GM12878 (cell line): ENCODE data around the gene UHMK1. TPM values are rescaled to one million over a fixed set of nuclear protein-coding genes. Genes with fewer than 3 reads are reported as not detected.

Experiments used
- ATAC-seq: fragments of 200-7000 bp; cut with Tn5 transposase; 3 replicates; pipeline ENCODE4 v1.9.1; 2020; ENCODE audit warnings: mild to moderate bottlenecking, moderate library complexity
- BruUV-seq: library from RNA; stranded (reverse); fragments of 400-500 nt; replicated peaks from 2 replicates; lab custom pipeline; 2021; lab: Mats Ljungman, UMichigan
- CTCF ChIA-PET: fragments of 300-600 bp; sonication (Branson Sonifier 250); formaldehyde crosslinking; extraction: SDS; loops from one replicate; lab custom pipeline; 2021; ENCODE audit warnings: inconsistent platforms; lab: Yijun Ruan, JAX
- POLR2A ChIA-PET: fragments of 350-600 bp; formaldehyde crosslinking; extraction: SDS; loops from one replicate; lab custom pipeline; 2021; ENCODE audit warnings: inconsistent platforms; lab: Charles Lee
- RAD21 ChIA-PET: fragments of 300-600 bp; sonication (Branson Sonifier 250); formaldehyde crosslinking; loops from one replicate; lab custom pipeline; 2023; ENCODE audit warnings: antibody characterized with exemption; ENCODE audit not compliant: unreplicated experiment; lab: Charles Lee
- SMC1A ChIA-PET: fragments of 300-600 bp; sonication (Branson Sonifier 250); formaldehyde crosslinking; loops from one replicate; lab custom pipeline; 2023; ENCODE audit not compliant: unreplicated experiment, uncharacterized antibody; lab: Charles Lee
- DNase-seq: peaks from one replicate; pipeline ENCODE4 v3.0.0-alpha.2; 2011; ENCODE audit warnings: low read depth, low spot score
- FAIRE-seq: peaks from 3 replicates; lab custom pipeline; 2011; peaks lifted over from hg19 to GRCh38; lab: Jason Lieb, UNC
- H2AFZ ChIP-seq: 2 replicates; pipeline ENCODE4 v1.6.0; 2011; ENCODE audit warnings: low read depth, low read length, control low read depth; ENCODE audit not compliant: control insufficient read depth
- H3K27ac ChIP-seq: 2 replicates; pipeline ENCODE4 v1.5.1; 2011; ENCODE audit warnings: control low read depth; ENCODE audit not compliant: control insufficient read depth, insufficient read depth
- H3K27me3 ChIP-seq, 2 experiments: replicated peaks in 1 of 2; 2 replicates each; pipeline versions ENCODE4 v1.6.0 to v1.6.1; 2011; ENCODE audit warnings: low read length in 1 of 2; ENCODE audit not compliant: control insufficient read depth in 2 of 2, insufficient read depth in 2 of 2
- H3K36me3 ChIP-seq, 2 experiments: 2 replicates each; pipeline ENCODE4 v1.5.1; 2011; ENCODE audit warnings: low read length in 1 of 2; ENCODE audit not compliant: control insufficient read depth in 2 of 2, insufficient read depth in 2 of 2
- H3K4me1 ChIP-seq: 2 replicates; pipeline ENCODE4 v1.6.1; 2011; ENCODE audit warnings: mild to moderate bottlenecking, low read length, moderate library complexity, mixed read lengths; ENCODE audit not compliant: control insufficient read depth, insufficient read depth
- H3K4me2 ChIP-seq: 2 replicates; pipeline ENCODE4 v1.6.0; 2011; ENCODE audit warnings: control low read depth; ENCODE audit not compliant: control insufficient read depth, insufficient read depth
- H3K4me3 ChIP-seq: fragments of 200-600 bp; sonication (generic); 2 replicates; pipeline ENCODE4 v1.5.1; 2016
- H3K79me2 ChIP-seq: 2 replicates; pipeline ENCODE4 v1.6.0; 2011; ENCODE audit warnings: low read length; ENCODE audit not compliant: control insufficient read depth, insufficient read depth
- H3K9ac ChIP-seq: 2 replicates; pipeline ENCODE4 v1.8.0; 2011; ENCODE audit warnings: low read length, control low read depth, mixed read lengths; ENCODE audit not compliant: control insufficient read depth, insufficient read depth
- H3K9me3 ChIP-seq: replicated peaks from 3 replicates; pipeline ENCODE4 v1.5.1; 2011; ENCODE audit warnings: mild to moderate bottlenecking, low read length; ENCODE audit not compliant: control insufficient read depth, insufficient read depth
- H4K20me1 ChIP-seq: 2 replicates; pipeline ENCODE4 v1.6.0; 2011; ENCODE audit not compliant: control insufficient read depth, insufficient read depth
- BACH1 ChIP-seq: fragments of 450-650 bp; IDR thresholded peaks from 2 replicates; pipeline ENCODE4 v1.6.1; 2017; ENCODE audit warnings: mild to moderate bottlenecking, borderline replicate concordance
- BCL11A ChIP-seq: IDR thresholded peaks from 2 replicates; pipeline ENCODE4 v1.6.1; 2011; ENCODE audit warnings: low read depth, low read length
- CEBPB ChIP-seq, 2 experiments: fragments of 150-350 bp in 1 of 2; IDR thresholded peaks; 2 replicates each; pipeline ENCODE4 v1.6.1; 2012 to 2014; ENCODE audit warnings: low read depth in 2 of 2, low read length in 2 of 2, borderline replicate concordance in 1 of 2, inconsistent platforms in 1 of 2
- EP300 ChIP-seq, 2 experiments: fragments of 150-350 bp in 1 of 2; IDR thresholded peaks; 2 replicates each; pipeline ENCODE4 v1.6.1; 2011 to 2012; ENCODE audit warnings: low read depth in 2 of 2, low read length in 2 of 2, borderline replicate concordance in 1 of 2, improper control_type of control experiment in 1 of 2, inconsistent platforms in 1 of 2; ENCODE audit not compliant: control insufficient read depth in 1 of 2
- ETV6 ChIP-seq, 2 experiments: fragments of 450-650 bp in 1 of 2; IDR thresholded peaks in 1 of 2; conservative IDR thresholded peaks in 1 of 2; 2 replicates each; pipeline ENCODE4 v1.6.1; 2014; ENCODE audit warnings: antibody characterized with exemption in 1 of 2, borderline replicate concordance in 1 of 2, low read depth in 1 of 2, mild to moderate bottlenecking in 1 of 2, moderate library complexity in 1 of 2
- FOS ChIP-seq: IDR thresholded peaks from 3 replicates; pipeline ENCODE4 v1.6.1; 2011; ENCODE audit warnings: borderline replicate concordance; ENCODE audit not compliant: insufficient read length; ENCODE audit errors: extremely low read depth
- FOXK2 ChIP-seq: fragments of 450-650 bp; IDR thresholded peaks from 2 replicates; pipeline ENCODE4 v1.6.1; 2017; ENCODE audit warnings: mild to moderate bottlenecking, moderate library complexity
- FOXM1 ChIP-seq: IDR thresholded peaks from 2 replicates; pipeline ENCODE4 v1.6.1; 2012; ENCODE audit warnings: low read depth, mild to moderate bottlenecking, inconsistent platforms, low read length, moderate library complexity
- JUNB ChIP-seq: IDR thresholded peaks from 2 replicates; pipeline ENCODE4 v1.6.1; 2016; ENCODE audit warnings: antibody characterized with exemption, mild to moderate bottlenecking
- MTA2 ChIP-seq: fragments of 450-650 bp; IDR thresholded peaks from 2 replicates; pipeline ENCODE4 v1.6.1; 2016; ENCODE audit warnings: low read depth, mild to moderate bottlenecking, moderate library complexity
- NFYA ChIP-seq: IDR thresholded peaks from 2 replicates; pipeline ENCODE4 v1.6.1; 2011; ENCODE audit warnings: low read depth, mild to moderate bottlenecking, low read length, improper control_type of control experiment, borderline replicate concordance
- NR2C1 ChIP-seq: fragments of 450-650 bp; IDR thresholded peaks from 2 replicates; pipeline ENCODE4 v1.6.1; 2017; ENCODE audit warnings: antibody characterized with exemption, mild to moderate bottlenecking, moderate library complexity
- PAX5 ChIP-seq: IDR thresholded peaks from 2 replicates; pipeline ENCODE4 v1.6.1; 2011; ENCODE audit warnings: low read depth, low read length, borderline replicate concordance
- PML ChIP-seq: IDR thresholded peaks from 2 replicates; pipeline ENCODE4 v1.6.1; 2012; ENCODE audit warnings: low read length, inconsistent platforms
- POLR2AphosphoS5 ChIP-seq: IDR thresholded peaks from 2 replicates; pipeline ENCODE4 v1.6.1; 2011; ENCODE audit warnings: mild to moderate bottlenecking, low read length, inconsistent platforms
- POU2F2 ChIP-seq: IDR thresholded peaks from 3 replicates; pipeline ENCODE4 v1.6.1; 2011; ENCODE audit warnings: low read depth, mild to moderate bottlenecking, low read length, borderline replicate concordance
- SIN3A ChIP-seq: IDR thresholded peaks from 2 replicates; pipeline ENCODE4 v1.6.1; 2012; ENCODE audit warnings: low read depth, low read length, improper control_type of control experiment
- SIX5 ChIP-seq: IDR thresholded peaks from 2 replicates; pipeline ENCODE4 v1.6.1; 2011; ENCODE audit warnings: mild to moderate bottlenecking, low read depth, low read length, moderate library complexity; ENCODE audit not compliant: severe bottlenecking
- SMARCA5 ChIP-seq: fragments of 450-650 bp; IDR thresholded peaks from 2 replicates; pipeline ENCODE4 v1.6.1; 2017; ENCODE audit warnings: mild to moderate bottlenecking
- SPI1 ChIP-seq: IDR thresholded peaks from 2 replicates; pipeline ENCODE4 v1.6.1; 2011; ENCODE audit warnings: low read depth, mild to moderate bottlenecking, low read length, moderate library complexity, borderline replicate concordance; ENCODE audit not compliant: insufficient read depth
- ZNF24 ChIP-seq: fragments of 450-650 bp; IDR thresholded peaks from 2 replicates; pipeline ENCODE4 v1.6.1; 2017; ENCODE audit warnings: antibody characterized with exemption, mild to moderate bottlenecking
- WGBS: methylation state at CpG from one replicate; pipeline ENCODE4 v1.1.6; 2016; ENCODE audit warnings: low lambda C conversion rate; ENCODE audit not compliant: insufficient replicate concordance, insufficient coverage; ENCODE audit errors: missing lambda C conversion rate; 5-methylcytosine and 5-hydroxymethylcytosine counted together
- in situ Hi-C: fragments of 300-500 bp; cut with MboI; formaldehyde crosslinking; loops from 9 replicates; pipeline ENCODE4 v1.14.3; 2018; ENCODE audit warnings: mixed read lengths
- intact Hi-C: fragments of 100-400 bp; cut with micrococcal nuclease; formaldehyde crosslinking; loops from one replicate; pipeline ENCODE4 v1.14.2; 2022; ENCODE audit not compliant: unreplicated experiment
- polyA plus RNA-seq, 11 experiments: library from polyadenylated mRNA; depleted of rRNA in 4 of 11; unstranded in 6 of 11; stranded (reverse) in 5 of 11; fragments of >200 nt; fragmentation: Nextera tagmentation in 4 of 11; fragmentation: Illumina TruSeq in 1 of 11; extraction: Ambion mirVana in 4 of 11; extraction: Trizol in 1 of 11; gene quantifications; 1 replicate in 1 of 11; 2 replicates in 10 of 11; pipeline versions ENCODE4 v1.2.1 to v1.2.3, GENCODE V29; 2011 to 2016; ENCODE audit warnings: inconsistent platforms in 2 of 11, missing spikeins in 2 of 11, low read depth in 1 of 11
- total RNA-seq, 4 experiments: library from RNA; depleted of rRNA in 3 of 4; stranded (reverse); fragments of >200 nt in 3 of 4; fragmentation: Illumina TruSeq in 1 of 4; extraction: Trizol in 1 of 4; gene quantifications; 2 replicates each; pipeline versions ENCODE4 v1.2.1 to v1.2.3, GENCODE V29; 2013 to 2021

Gene UHMK1
- total and polyA plus RNA-seq, 10 of the 15 experiments (the other 5 are each of a cell fraction or from before 2014, with no cell fraction given) = 5.7 to 52.7 (median 28.3) TPM

- H3K27ac ChIP-seq = peak overlapping the region; percentile 64
- H3K36me3 ChIP-seq = peaks cover 0 to 6% of the 10 kb centered on the region in 2 experiments; a peak in 2 of 4 replicates
- peak overlapping the region; percentile 12; the same call in 1 of the 2 replicates for H3K4me3 ChIP-seq
- no peaks in the 10 kb centered on the region for H4K20me1 ChIP-seq
- H3K79me2 ChIP-seq = no peaks in the 10 kb centered on the region
- FAIRE-seq (no peak), ATAC-seq (peak; percentile 99), DNase-seq (peak; percentile 46)
- peak overlapping the region; percentile 27; the same call in 1 of the 2 replicates for H3K9ac ChIP-seq
- CTCF ChIA-PET = interaction anchor here (0.5 to 0.8 kb wide), 3 partner anchors 9 to 84 kb away, joined by 3 to 4 read pairs (median 3); no protein-coding TSS in a partner anchor
- no peaks in the 10 kb centered on the region for H3K27me3 ChIP-seq
- BruUV-seq = no TSS peak
- 2% methylated on average over 7 of the region's 7 CpGs for WGBS
- POLR2A ChIA-PET = no interaction called here
- no peaks in the 10 kb centered on the region for H3K9me3 ChIP-seq
- H2AFZ ChIP-seq = peak overlapping the region; percentile 63
- intact Hi-C loops = no loop called here
- in situ Hi-C loops = no loop called here
- RAD21 ChIA-PET = interaction anchor here (0.6 to 1.4 kb wide), 5 partner anchors 28 to 66 kb away, joined by 3 to 8 read pairs (median 3); no protein-coding TSS in a partner anchor
- peak overlapping the region; percentile 77 for H3K4me2 ChIP-seq
- peaks cover 19% of the 10 kb centered on the region for H3K4me1 ChIP-seq
- SMC1A ChIA-PET = interaction anchor here (0.8 to 1.2 kb wide), 5 partner anchors 32 to 270 kb away, joined by 3 to 5 read pairs (median 4); no protein-coding TSS in a partner anchor
- TF ChIP-seq PAX5 (no peak), BCL11A (0 out of 2 replicates have a peak, but pooled peaks have one; percentile 6), SPI1 (peak; percentile 61; the same call in 1 of the 2 replicates), CEBPB (IDR thresholded peaks at IDR 0.05; ENCODE audit: borderline replicate concordance in 1 of 2, low read depth in 2 of 2, low read length in 2 of 2) (no peak), BACH1 (no peak), SIN3A (no peak), NR2C1 (no peak), PML (no peak), FOXM1 (0 out of 2 replicates have a peak, but pooled peaks have one; percentile 8), ZNF24 (no peak), FOS (no peak), SIX5 (no peak), JUNB (peak; percentile 16; the same call in 1 of the 2 replicates), POU2F2 (peak; percentile 77; the same call in 2 of the 3 replicates), POLR2AphosphoS5 (0 out of 2 replicates have a peak, but pooled peaks have one; percentile 23), FOXK2 (no peak), EP300 (IDR thresholded peaks at IDR 0.05; ENCODE audit: borderline replicate concordance in 1 of 2, control insufficient read depth in 1 of 2, low read depth in 2 of 2, low read length in 2 of 2) (0 out of 4 replicates have a peak, but pooled peaks of 1 of the 2 experiments have one; percentile 16), SMARCA5 (no peak), NFYA (no peak), ETV6 (conservative IDR thresholded peaks at IDR 0.05 in 1 of 2, IDR thresholded peaks at IDR 0.05 in 1 of 2; ENCODE audit: borderline replicate concordance in 1 of 2, low read depth in 1 of 2) (0 out of 4 replicates have a peak, but pooled peaks of 1 of the 2 experiments have one; percentile 24), MTA2 (0 out of 2 replicates have a peak, but pooled peaks have one; percentile 24)
These were observed 32.8 kb downstream of the UHMK1 start for GRCh38 chr1:162530307-162530987.
